Thoracic aorta (tissue), 2 donors: ENCODE results near the gene CPNE8. TPM values are rescaled to one million over a fixed set of nuclear protein-coding genes. Genes with fewer than 3 reads are reported as not detected.

Source experiments
- ATAC-seq: fragments of 150-250 bp; one replicate; pipeline ENCODE4 v1.8.0; 2017; ENCODE audit warnings: low read depth; ENCODE audit not compliant: insufficient number of reproducible peaks, low FRiP score
- DNase-seq: peaks from one replicate; pipeline ENCODE4 v3.0.0-alpha.2; 2020; ENCODE audit warnings: low spot score
- H3K27ac ChIP-seq, 2 donors: fragments of 200-600 bp; sonication (generic); 1 replicate in 1 of 2; 2 replicates in 1 of 2; pipeline ENCODE4 v1.5.1; 2016; ENCODE audit warnings: mild to moderate bottlenecking in 2 of 2, moderate library complexity in 2 of 2
- H3K27me3 ChIP-seq: fragments of 200-600 bp; sonication (generic); replicated peaks from 2 replicates; pipeline ENCODE4 v1.6.0; 2016; ENCODE audit warnings: mild to moderate bottlenecking; ENCODE audit not compliant: insufficient read depth
- H3K36me3 ChIP-seq: fragments of 200-600 bp; sonication (generic); one replicate; pipeline ENCODE4 v1.5.1; 2016
- H3K4me1 ChIP-seq, 2 donors: fragments of 200-600 bp; sonication (generic); 1 replicate in 1 of 2; 2 replicates in 1 of 2; pipeline versions ENCODE4 v1.5.1 to v1.6.0; 2016; ENCODE audit warnings: low read depth in 2 of 2, mild to moderate bottlenecking in 1 of 2; ENCODE audit not compliant: control insufficient read depth in 1 of 2
- H3K4me3 ChIP-seq: fragments of 200-600 bp; sonication (generic); 2 replicates; pipeline ENCODE4 v1.5.1; 2016; ENCODE audit warnings: mild to moderate bottlenecking
- H3K9me3 ChIP-seq: fragments of 200-600 bp; sonication (generic); 2 replicates; pipeline ENCODE4 v1.5.1; 2016
- total RNA-seq, 2 donors: library from RNA; depleted of rRNA; stranded (reverse); fragments of >200 nt; gene quantifications; one replicate each; pipeline versions ENCODE4 v1.1.0 to v1.2.3, GENCODE V29; 2016
- TF ChIP-seq, protein P1 (sequence below): fragments of 200-600 bp; sonication (generic); IDR thresholded peaks from one replicate; pipeline ENCODE4 v1.5.1; 2019; ENCODE audit warnings: antibody characterized with exemption

The CPNE8 gene
- total RNA-seq = 10 to 100 TPM; 14.1 to 42.4 TPM

GRCh38 chr12:38905480-38906351 lies at the start of gene CPNE8:
CPNE8 (minus strand) TSS chr12:38905591; CDS start chr12:38905534, 57 bp downstream.
- Histone ChIP-seq H3K4me3 (peak within 1 kb of the TSS; percentile 98), H3K36me3 (no peaks in the 10 kb centered on the region), H3K27ac (peak within 1 kb of the TSS; percentile 95 to 98), H3K9me3 (no peaks in the 10 kb centered on the region), H3K4me1 (peaks cover 5 to 15% of the 10 kb centered on the region in 2 donors), H3K27me3 (no peaks in the 10 kb centered on the region)
- TF ChIP-seq, protein P1, sequence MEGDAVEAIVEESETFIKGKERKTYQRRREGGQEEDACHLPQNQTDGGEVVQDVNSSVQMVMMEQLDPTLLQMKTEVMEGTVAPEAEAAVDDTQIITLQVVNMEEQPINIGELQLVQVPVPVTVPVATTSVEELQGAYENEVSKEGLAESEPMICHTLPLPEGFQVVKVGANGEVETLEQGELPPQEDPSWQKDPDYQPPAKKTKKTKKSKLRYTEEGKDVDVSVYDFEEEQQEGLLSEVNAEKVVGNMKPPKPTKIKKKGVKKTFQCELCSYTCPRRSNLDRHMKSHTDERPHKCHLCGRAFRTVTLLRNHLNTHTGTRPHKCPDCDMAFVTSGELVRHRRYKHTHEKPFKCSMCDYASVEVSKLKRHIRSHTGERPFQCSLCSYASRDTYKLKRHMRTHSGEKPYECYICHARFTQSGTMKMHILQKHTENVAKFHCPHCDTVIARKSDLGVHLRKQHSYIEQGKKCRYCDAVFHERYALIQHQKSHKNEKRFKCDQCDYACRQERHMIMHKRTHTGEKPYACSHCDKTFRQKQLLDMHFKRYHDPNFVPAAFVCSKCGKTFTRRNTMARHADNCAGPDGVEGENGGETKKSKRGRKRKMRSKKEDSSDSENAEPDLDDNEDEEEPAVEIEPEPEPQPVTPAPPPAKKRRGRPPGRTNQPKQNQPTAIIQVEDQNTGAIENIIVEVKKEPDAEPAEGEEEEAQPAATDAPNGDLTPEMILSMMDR = no peak
- peak; percentile 67 for DNase-seq
- ATAC-seq = peak; percentile 80

DNA sequence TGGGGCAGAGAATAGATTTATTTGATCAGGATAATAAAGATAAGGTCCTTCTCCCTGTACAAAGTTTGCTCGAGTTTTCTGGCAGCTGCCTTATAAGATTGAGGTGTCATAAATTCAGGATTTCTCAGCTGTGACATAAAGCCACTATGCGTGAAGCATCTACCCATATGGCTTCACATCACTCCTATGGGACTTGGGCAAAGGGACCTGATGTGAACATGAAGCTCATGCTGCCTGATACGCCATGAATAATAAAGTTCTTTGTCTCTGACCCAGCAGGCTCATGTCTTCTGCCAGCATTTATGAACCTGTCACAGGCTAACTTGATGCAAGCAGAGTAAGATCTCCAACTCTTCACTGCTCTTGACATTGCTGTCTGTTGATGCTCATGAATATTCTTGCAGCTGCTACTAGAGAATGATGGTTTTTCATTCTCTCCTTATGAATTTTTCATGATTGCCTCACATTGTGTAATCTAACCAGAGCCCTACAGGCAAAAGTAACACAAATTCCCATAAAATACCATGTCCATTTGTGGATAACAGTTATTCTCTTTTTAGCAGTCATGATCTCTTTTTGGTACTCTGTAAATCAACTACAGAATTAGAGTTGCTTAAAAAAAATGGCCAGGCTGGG lies 49.0 kb upstream of the CPNE8 start:
- Histone ChIP-seq H3K27ac (no peak overlapping the region), H3K36me3 (no peaks in the 10 kb centered on the region), H3K9me3 (no peaks in the 10 kb centered on the region), H3K4me3 (no peak overlapping the region), H3K4me1 (no peaks in the 10 kb centered on the region), H3K27me3 (no peaks in the 10 kb centered on the region)
- TF ChIP-seq, protein P1 = no peak
- DNase-seq = no peak
- ATAC-seq = no peak

GRCh38 chr12:38949363-38949762 lies 44.0 kb upstream of the CPNE8 start:
- Histone ChIP-seq H3K4me1 (no peaks in the 10 kb centered on the region), H3K9me3 (no peaks in the 10 kb centered on the region), H3K27ac (no peak overlapping the region), H3K4me3 (no peak overlapping the region), H3K36me3 (no peaks in the 10 kb centered on the region), H3K27me3 (no peaks in the 10 kb centered on the region)
- TF ChIP-seq, protein P1 = no peak
- ATAC-seq (no peak), DNase-seq (no peak)

DNA sequence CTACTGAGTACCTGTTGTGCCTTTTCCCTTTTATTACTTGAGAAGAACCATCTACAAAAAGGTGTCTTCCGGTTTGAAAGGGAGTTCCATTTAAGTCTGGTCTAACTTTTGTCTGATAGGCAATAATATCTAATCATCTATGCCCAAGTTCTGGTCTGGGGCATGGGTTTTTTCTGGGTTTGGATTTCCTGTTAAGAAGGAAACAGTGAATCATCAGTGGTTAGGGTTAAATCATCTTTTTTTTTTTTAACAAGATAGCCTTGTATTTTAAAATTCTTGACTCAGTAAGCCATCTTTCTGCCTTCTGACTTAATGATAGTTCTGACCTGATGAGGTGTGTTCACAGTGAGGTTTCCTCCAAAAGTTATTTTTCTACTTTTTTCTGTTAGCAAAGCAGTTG lies 29.3 kb upstream of the CPNE8 start:
- TF ChIP-seq, protein P1 = no peak
- no peak overlapping the region for H3K4me3 ChIP-seq
- DNase-seq = no peak
- no peaks in the 10 kb centered on the region for H3K36me3 ChIP-seq
- H3K4me1 ChIP-seq = no peaks in the 10 kb centered on the region
- H3K27ac ChIP-seq = no peak overlapping the region
- ATAC-seq = no peak
- H3K9me3 ChIP-seq = peaks cover 5% of the 10 kb centered on the region
- no peaks in the 10 kb centered on the region for H3K27me3 ChIP-seq

DNA sequence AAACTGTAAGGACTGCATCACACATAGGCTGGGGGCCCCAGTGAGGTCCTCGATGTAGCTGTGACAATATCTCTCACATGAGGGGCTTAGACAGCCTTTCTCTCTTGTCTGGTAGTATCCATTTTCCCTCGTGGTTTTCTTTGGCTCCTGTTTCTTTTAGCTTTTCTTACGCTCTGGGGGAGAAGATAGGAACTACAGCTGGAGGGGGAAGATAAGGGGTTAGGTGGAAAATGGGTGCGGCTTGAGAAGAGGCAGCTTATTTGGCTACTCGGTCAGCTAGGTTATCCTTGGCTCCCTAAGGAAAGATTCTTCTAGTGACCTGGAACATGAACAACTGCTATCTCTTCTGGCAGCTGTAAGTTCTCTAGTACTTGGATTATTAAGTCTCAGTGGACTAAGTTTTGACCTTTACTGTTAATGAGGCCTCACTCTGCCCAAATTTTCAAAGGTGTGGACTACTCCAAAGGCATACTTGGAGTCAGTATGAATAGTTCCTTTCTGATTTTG lies 28.7 kb upstream of the CPNE8 start:
- ATAC-seq (no peak), DNase-seq (no peak)
- H3K9me3 ChIP-seq = peaks cover 5% of the 10 kb centered on the region
- H3K4me3 ChIP-seq = no peak overlapping the region
- H3K27me3 ChIP-seq = no peaks in the 10 kb centered on the region
- no peaks in the 10 kb centered on the region for H3K4me1 ChIP-seq
- H3K27ac ChIP-seq = no peak overlapping the region
- TF ChIP-seq, protein P1 = no peak
- no peaks in the 10 kb centered on the region for H3K36me3 ChIP-seq
